IMR-90 (cell line): ENCODE measurements around the gene AGBL5.

Experiments
- CEBPB ChIP-seq: IDR thresholded peaks from 2 replicates; pipeline ENCODE4 v1.6.1; 2012; ENCODE audit warnings: low read depth, low read length, improper control_type of control experiment
- FOS ChIP-seq: fragments of 150-350 bp; IDR thresholded peaks from 2 replicates; pipeline ENCODE4 v1.6.1; 2016; ENCODE audit warnings: low read depth, low read length
- MAFK ChIP-seq: IDR thresholded peaks from 2 replicates; pipeline ENCODE4 v1.6.1; 2012; ENCODE audit warnings: low read depth, low read length, improper control_type of control experiment
- MXI1 ChIP-seq: IDR thresholded peaks from 2 replicates; pipeline ENCODE4 v1.6.1; 2012; ENCODE audit warnings: low read depth, mild to moderate bottlenecking, low read length, moderate library complexity, borderline replicate concordance
- POLR2A ChIP-seq: IDR thresholded peaks from 2 replicates; pipeline ENCODE4 v1.6.1; 2012; ENCODE audit warnings: mild to moderate bottlenecking, low read depth, low read length
- RAD21 ChIP-seq: IDR thresholded peaks from 2 replicates; pipeline ENCODE4 v1.6.1; 2012; ENCODE audit warnings: low read length, improper control_type of control experiment
- RCOR1 ChIP-seq: IDR thresholded peaks from 2 replicates; pipeline ENCODE4 v1.6.1; 2012; ENCODE audit warnings: mild to moderate bottlenecking, low read length, improper control_type of control experiment; ENCODE audit not compliant: insufficient replicate concordance
- TF ChIP-seq, protein P1 (sequence below): fragments of 150-350 bp; IDR thresholded peaks from 2 replicates; pipeline ENCODE4 v1.6.1; 2016; ENCODE audit warnings: low read depth, mild to moderate bottlenecking, low read length, moderate library complexity, borderline replicate concordance
- TF ChIP-seq, protein P2 (sequence below): conservative IDR thresholded peaks from 2 replicates; pipeline ENCODE4 v1.5.1; 2012; ENCODE audit warnings: mild to moderate bottlenecking, low read depth, low read length, improper control_type of control experiment
- TF ChIP-seq, protein P3 (sequence below): fragments of 150-350 bp; IDR thresholded peaks from 2 replicates; pipeline ENCODE4 v1.6.1; 2017; ENCODE audit warnings: mild to moderate bottlenecking, antibody characterized with exemption, low read length, low read depth

DNA sequence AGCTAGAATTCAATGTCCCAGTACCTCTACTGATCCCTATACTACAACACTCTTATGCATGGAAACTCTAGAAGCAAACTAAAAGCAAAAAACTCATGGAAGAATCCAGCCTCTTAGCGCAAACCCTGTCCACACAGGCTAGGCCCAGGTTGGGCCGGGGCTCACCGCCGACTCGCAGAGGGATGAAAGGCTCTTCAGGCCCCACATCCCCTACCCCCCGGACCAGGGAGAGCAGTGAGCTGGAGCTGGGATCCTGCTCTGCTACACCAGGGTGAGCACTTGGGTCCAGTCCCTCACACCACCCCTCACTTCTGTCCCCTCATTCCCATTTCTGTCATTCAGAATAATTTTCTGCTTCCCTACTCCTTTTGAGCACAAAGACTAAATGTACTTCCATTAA is 18.0 kb downstream of the AGBL5 start:
- TF ChIP-seq, protein P1, sequence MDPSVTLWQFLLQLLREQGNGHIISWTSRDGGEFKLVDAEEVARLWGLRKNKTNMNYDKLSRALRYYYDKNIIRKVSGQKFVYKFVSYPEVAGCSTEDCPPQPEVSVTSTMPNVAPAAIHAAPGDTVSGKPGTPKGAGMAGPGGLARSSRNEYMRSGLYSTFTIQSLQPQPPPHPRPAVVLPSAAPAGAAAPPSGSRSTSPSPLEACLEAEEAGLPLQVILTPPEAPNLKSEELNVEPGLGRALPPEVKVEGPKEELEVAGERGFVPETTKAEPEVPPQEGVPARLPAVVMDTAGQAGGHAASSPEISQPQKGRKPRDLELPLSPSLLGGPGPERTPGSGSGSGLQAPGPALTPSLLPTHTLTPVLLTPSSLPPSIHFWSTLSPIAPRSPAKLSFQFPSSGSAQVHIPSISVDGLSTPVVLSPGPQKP = no peak
- TF ChIP-seq, protein P2, sequence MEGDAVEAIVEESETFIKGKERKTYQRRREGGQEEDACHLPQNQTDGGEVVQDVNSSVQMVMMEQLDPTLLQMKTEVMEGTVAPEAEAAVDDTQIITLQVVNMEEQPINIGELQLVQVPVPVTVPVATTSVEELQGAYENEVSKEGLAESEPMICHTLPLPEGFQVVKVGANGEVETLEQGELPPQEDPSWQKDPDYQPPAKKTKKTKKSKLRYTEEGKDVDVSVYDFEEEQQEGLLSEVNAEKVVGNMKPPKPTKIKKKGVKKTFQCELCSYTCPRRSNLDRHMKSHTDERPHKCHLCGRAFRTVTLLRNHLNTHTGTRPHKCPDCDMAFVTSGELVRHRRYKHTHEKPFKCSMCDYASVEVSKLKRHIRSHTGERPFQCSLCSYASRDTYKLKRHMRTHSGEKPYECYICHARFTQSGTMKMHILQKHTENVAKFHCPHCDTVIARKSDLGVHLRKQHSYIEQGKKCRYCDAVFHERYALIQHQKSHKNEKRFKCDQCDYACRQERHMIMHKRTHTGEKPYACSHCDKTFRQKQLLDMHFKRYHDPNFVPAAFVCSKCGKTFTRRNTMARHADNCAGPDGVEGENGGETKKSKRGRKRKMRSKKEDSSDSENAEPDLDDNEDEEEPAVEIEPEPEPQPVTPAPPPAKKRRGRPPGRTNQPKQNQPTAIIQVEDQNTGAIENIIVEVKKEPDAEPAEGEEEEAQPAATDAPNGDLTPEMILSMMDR = no peak
- no peak for TF ChIP-seq FOS
- TF ChIP-seq POLR2A = no peak
- no peak for TF ChIP-seq MXI1
- TF ChIP-seq MAFK = no peak
- TF ChIP-seq, protein P3, sequence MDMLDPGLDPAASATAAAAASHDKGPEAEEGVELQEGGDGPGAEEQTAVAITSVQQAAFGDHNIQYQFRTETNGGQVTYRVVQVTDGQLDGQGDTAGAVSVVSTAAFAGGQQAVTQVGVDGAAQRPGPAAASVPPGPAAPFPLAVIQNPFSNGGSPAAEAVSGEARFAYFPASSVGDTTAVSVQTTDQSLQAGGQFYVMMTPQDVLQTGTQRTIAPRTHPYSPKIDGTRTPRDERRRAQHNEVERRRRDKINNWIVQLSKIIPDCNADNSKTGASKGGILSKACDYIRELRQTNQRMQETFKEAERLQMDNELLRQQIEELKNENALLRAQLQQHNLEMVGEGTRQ = no peak
- TF ChIP-seq CEBPB = no peak
- TF ChIP-seq RAD21 = no peak
- TF ChIP-seq RCOR1 = no peak
